Measurements from ENCODE around the gene SNTG2. TPM values are rescaled to one million over a fixed set of nuclear protein-coding genes. Genes with fewer than 3 reads are reported as not detected.

The SNTG2 gene
- total RNA-seq, 1 donor, result under 0.01 TPM

- no peak for TF ChIP-seq CTCF (IDR thresholded peaks at IDR 0.05; ENCODE audit: insufficient read depth, low read depth, low read length)
- H3K4me3 ChIP-seq (ENCODE audit: low read depth, low read length), result no peak overlapping the region
- no peak for DNase-seq (ENCODE audit: low read depth)
Observed at GRCh38 chr2:920573-920972, 30.1 kb upstream of the SNTG2 start.

GRCh38 chr2:920999-921398, 29.6 kb upstream of the SNTG2 start:
- DNase-seq (ENCODE audit: low read depth), result no peak

GRCh38 chr2:922185-922584, 28.5 kb upstream of the SNTG2 start:
- no peak overlapping the region for H3K4me3 ChIP-seq (ENCODE audit: low read depth, low read length)
- no peak for TF ChIP-seq CTCF (IDR thresholded peaks at IDR 0.05; ENCODE audit: insufficient read depth, low read depth, low read length)
- no peak for DNase-seq (ENCODE audit: low read depth)

More at GRCh38 chr2:920999-921398, 29.6 kb upstream of the SNTG2 start:
- no peak overlapping the region for H3K4me3 ChIP-seq (ENCODE audit: low read depth, low read length)
- TF ChIP-seq CTCF (IDR thresholded peaks at IDR 0.05; ENCODE audit: insufficient read depth, low read depth, low read length), result no peak

GRCh38 chr2:923832-924601, 26.6 kb upstream of the SNTG2 start:
- H3K4me3 ChIP-seq (ENCODE audit: low read depth, low read length), result no peak overlapping the region
- no peak for DNase-seq (ENCODE audit: low read depth)
- no peak for TF ChIP-seq CTCF (IDR thresholded peaks at IDR 0.05; ENCODE audit: insufficient read depth, low read depth, low read length)

GRCh38 chr2:924701-925100, 25.9 kb upstream of the SNTG2 start:
- no peak for TF ChIP-seq CTCF (IDR thresholded peaks at IDR 0.05; ENCODE audit: insufficient read depth, low read depth, low read length)
- no peak for DNase-seq (ENCODE audit: low read depth)
- no peak overlapping the region for H3K4me3 ChIP-seq (ENCODE audit: low read depth, low read length)

- H3K4me3 ChIP-seq (ENCODE audit: low read depth, low read length), result no peak overlapping the region
- TF ChIP-seq CTCF (IDR thresholded peaks at IDR 0.05; ENCODE audit: insufficient read depth, low read depth, low read length), result no peak
- no peak for DNase-seq (ENCODE audit: low read depth)
Observed at GRCh38 chr2:925309-925708, 25.3 kb upstream of the SNTG2 start.

- no peak overlapping the region for H3K4me3 ChIP-seq (ENCODE audit: low read depth, low read length)
- TF ChIP-seq CTCF (IDR thresholded peaks at IDR 0.05; ENCODE audit: insufficient read depth, low read depth, low read length), result no peak
- no peak for DNase-seq (ENCODE audit: low read depth)
Observed at GRCh38 chr2:925711-926110, 24.9 kb upstream of the SNTG2 start.
